ENCODE measurements around the gene DISP2.

The DISP2 gene

DNA sequence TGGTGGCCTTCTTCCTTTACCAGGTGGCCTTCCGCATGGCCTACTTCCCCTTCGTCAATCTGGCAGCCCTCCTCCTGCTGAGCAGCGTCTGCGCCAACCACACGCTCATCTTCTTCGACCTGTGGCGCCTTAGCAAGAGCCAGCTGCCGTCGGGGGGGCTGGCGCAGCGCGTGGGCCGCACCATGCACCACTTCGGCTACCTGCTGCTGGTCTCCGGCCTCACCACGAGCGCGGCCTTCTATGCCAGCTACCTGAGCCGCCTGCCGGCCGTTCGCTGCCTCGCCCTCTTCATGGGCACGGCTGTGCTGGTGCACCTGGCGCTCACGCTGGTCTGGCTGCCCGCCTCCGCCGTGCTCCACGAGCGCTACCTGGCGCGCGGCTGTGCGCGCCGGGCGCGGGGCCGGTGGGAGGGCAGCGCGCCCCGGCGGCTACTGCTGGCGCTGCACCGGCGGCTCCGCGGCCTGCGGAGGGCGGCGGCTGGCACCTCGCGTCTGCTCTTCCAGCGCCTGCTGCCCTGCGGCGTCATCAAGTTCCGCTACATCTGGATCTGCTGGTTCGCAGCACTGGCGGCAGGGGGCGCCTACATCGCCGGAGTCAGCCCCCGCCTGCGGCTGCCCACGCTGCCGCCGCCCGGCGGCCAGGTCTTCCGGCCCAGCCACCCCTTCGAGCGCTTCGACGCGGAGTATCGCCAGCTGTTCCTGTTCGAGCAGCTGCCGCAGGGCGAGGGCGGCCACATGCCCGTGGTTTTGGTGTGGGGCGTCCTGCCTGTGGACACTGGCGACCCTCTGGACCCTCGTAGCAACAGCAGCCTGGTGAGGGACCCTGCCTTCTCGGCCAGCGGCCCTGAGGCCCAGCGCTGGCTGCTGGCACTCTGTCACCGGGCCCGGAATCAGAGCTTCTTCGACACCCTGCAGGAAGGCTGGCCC is 9.9 kb downstream of the DISP2 start:
- DNase-seq, result peak; percentile 88
- TF ChIP-seq, protein P1, sequence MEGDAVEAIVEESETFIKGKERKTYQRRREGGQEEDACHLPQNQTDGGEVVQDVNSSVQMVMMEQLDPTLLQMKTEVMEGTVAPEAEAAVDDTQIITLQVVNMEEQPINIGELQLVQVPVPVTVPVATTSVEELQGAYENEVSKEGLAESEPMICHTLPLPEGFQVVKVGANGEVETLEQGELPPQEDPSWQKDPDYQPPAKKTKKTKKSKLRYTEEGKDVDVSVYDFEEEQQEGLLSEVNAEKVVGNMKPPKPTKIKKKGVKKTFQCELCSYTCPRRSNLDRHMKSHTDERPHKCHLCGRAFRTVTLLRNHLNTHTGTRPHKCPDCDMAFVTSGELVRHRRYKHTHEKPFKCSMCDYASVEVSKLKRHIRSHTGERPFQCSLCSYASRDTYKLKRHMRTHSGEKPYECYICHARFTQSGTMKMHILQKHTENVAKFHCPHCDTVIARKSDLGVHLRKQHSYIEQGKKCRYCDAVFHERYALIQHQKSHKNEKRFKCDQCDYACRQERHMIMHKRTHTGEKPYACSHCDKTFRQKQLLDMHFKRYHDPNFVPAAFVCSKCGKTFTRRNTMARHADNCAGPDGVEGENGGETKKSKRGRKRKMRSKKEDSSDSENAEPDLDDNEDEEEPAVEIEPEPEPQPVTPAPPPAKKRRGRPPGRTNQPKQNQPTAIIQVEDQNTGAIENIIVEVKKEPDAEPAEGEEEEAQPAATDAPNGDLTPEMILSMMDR (IDR thresholded peaks at IDR 0.05), result peak; percentile 72
- Mint-ChIP-seq H3K4me1 (peaks cover 4% of the 10 kb centered on the region), H3K9me3 (no peaks in the 10 kb centered on the region), H3K4me3 (no peak overlapping the region), H3K27me3 (ENCODE audit: low read depth, poor library complexity) (peaks cover 68% of the 10 kb centered on the region), H3K36me3 (ENCODE audit: low read depth) (no peaks in the 10 kb centered on the region), H3K27ac (no peak overlapping the region)

GRCh38 chr15:40368719-40369473 is 10.9 kb downstream of the DISP2 start:
- peaks cover 4% of the 10 kb centered on the region for H3K4me1 Mint-ChIP-seq
- no peak for DNase-seq
- TF ChIP-seq, protein P1 (IDR thresholded peaks at IDR 0.05), result no peak
- H3K4me3 Mint-ChIP-seq, result no peak overlapping the region
- H3K9me3 Mint-ChIP-seq, result no peaks in the 10 kb centered on the region
- peaks cover 62% of the 10 kb centered on the region for H3K27me3 Mint-ChIP-seq (ENCODE audit: low read depth, poor library complexity)
- no peaks in the 10 kb centered on the region for H3K36me3 Mint-ChIP-seq (ENCODE audit: low read depth)
- no peak overlapping the region for H3K27ac Mint-ChIP-seq

DNA sequence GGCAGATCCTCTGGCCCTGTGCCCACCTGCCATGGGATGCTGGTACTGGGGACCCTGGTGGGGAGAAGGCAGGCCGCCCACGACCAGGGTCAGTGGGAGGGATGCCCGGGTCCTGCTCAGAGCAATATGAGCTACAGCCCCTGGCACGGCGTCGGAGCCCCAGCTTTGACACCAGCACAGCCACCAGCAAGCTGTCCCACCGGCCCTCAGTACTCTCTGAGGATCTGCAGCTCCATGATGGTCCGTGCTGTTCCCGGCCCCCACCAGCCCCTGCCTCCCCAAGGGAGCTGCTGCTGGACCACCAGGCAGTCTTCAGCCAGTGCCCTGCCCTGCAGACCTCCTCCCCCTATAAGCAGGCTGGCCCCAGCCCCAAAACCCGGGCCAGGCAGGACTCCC is 11.5 kb downstream of the DISP2 start:
- H3K36me3 Mint-ChIP-seq (ENCODE audit: low read depth), result no peaks in the 10 kb centered on the region
- no peak overlapping the region for H3K27ac Mint-ChIP-seq
- DNase-seq, result no peak
- H3K4me3 Mint-ChIP-seq, result no peak overlapping the region
- H3K9me3 Mint-ChIP-seq, result no peaks in the 10 kb centered on the region
- peaks cover 62% of the 10 kb centered on the region for H3K27me3 Mint-ChIP-seq (ENCODE audit: low read depth, poor library complexity)
- peaks cover 4% of the 10 kb centered on the region for H3K4me1 Mint-ChIP-seq
- TF ChIP-seq, protein P1 (IDR thresholded peaks at IDR 0.05), result no peak

GRCh38 chr15:40369971-40370370 is 12.0 kb downstream of the DISP2 start:
- peaks cover 60% of the 10 kb centered on the region for H3K27me3 Mint-ChIP-seq (ENCODE audit: low read depth, poor library complexity)

GRCh38 chr15:40372981-40373380 is 15.0 kb downstream of the DISP2 start:
- H3K4me3 Mint-ChIP-seq, result no peak overlapping the region
- no peak overlapping the region for H3K27ac Mint-ChIP-seq
- no peaks in the 10 kb centered on the region for H3K9me3 Mint-ChIP-seq

More at GRCh38 chr15:40369971-40370370, 12.0 kb downstream of the DISP2 start:
- no peak for DNase-seq
- H3K4me1 Mint-ChIP-seq, result peaks cover 4% of the 10 kb centered on the region
- no peak overlapping the region for H3K27ac Mint-ChIP-seq
- no peaks in the 10 kb centered on the region for H3K9me3 Mint-ChIP-seq
- TF ChIP-seq, protein P1 (IDR thresholded peaks at IDR 0.05), result no peak
- H3K4me3 Mint-ChIP-seq, result no peak overlapping the region
- no peaks in the 10 kb centered on the region for H3K36me3 Mint-ChIP-seq (ENCODE audit: low read depth)

More at GRCh38 chr15:40372981-40373380, 15.0 kb downstream of the DISP2 start:
- TF ChIP-seq, protein P1 (IDR thresholded peaks at IDR 0.05), result no peak
- peaks cover 34% of the 10 kb centered on the region for H3K27me3 Mint-ChIP-seq (ENCODE audit: low read depth, poor library complexity)
- peaks cover 8% of the 10 kb centered on the region for H3K4me1 Mint-ChIP-seq
- no peak for DNase-seq
- H3K36me3 Mint-ChIP-seq (ENCODE audit: low read depth), result no peaks in the 10 kb centered on the region

All from nephron progenitor cell (in vitro differentiated cells).